ENCODE results near the gene FAF1. TPM values are rescaled to one million over a fixed set of nuclear protein-coding genes. Genes with fewer than 3 reads are reported as not detected.

The FAF1 gene
- total RNA-seq, 4 donors from 2014 or later = 72.0 to 107 (median 92.0) TPM

- DNase-seq (no peak), ATAC-seq (no peak)
- H3K4me3 ChIP-seq = peak overlapping the region; percentile 73 to 94 (median 88)
- H3K27me3 ChIP-seq = no peaks in the 10 kb centered on the region
- intact Hi-C loops (cut with DNase I; ENCODE audit: low total_unique reads) (loop anchor here (10.0 kb wide), 1 partner anchor 899 kb away; the partner anchor contains the start of gene NRDC), in situ Hi-C loops (cut with MboI; ENCODE audit: low sequenced_read_pairs in 4 of 4) (no loop called here)
- H3K9me3 ChIP-seq = no peaks in the 10 kb centered on the region
- no peaks in the 10 kb centered on the region for H3K36me3 ChIP-seq
- H3K4me1 ChIP-seq = peaks cover 28 to 38% of the 10 kb centered on the region in 2 donors
- H3K27ac ChIP-seq = peak overlapping the region; percentile 92 to 100 (median 98)
- TF ChIP-seq POLR2A (IDR thresholded peaks at IDR 0.05) (no peak), CTCF (IDR thresholded peaks at IDR 0.05 in 4 of 5, conservative IDR thresholded peaks at IDR 0.05 in 1 of 5) (no peak)
These were observed 16.2 kb upstream of the FAF1 start for GRCh38 chr1:50976111-50976889.

GRCh38 chr1:50975436-50975835 lies 15.4 kb upstream of the FAF1 start:
- Histone ChIP-seq H3K4me1 (peaks cover 35 to 38% of the 10 kb centered on the region in 2 donors), H3K36me3 (no peaks in the 10 kb centered on the region), H3K27ac (peak overlapping the region in 2 of 4 donors; percentile 92 to 100), H3K9me3 (no peaks in the 10 kb centered on the region), H3K4me3 (no peak overlapping the region), H3K27me3 (no peaks in the 10 kb centered on the region)
- in situ Hi-C loops (cut with MboI; ENCODE audit: low sequenced_read_pairs in 4 of 4) (no loop called here), intact Hi-C loops (cut with DNase I; ENCODE audit: low total_unique reads) (loop anchor here (10.0 kb wide), 1 partner anchor 899 kb away; the partner anchor contains the start of gene NRDC)
- DNase-seq (no peak), ATAC-seq (no peak)
- TF ChIP-seq CTCF (IDR thresholded peaks at IDR 0.05 in 4 of 5, conservative IDR thresholded peaks at IDR 0.05 in 1 of 5) (no peak), POLR2A (IDR thresholded peaks at IDR 0.05) (no peak)

- in situ Hi-C loops (cut with MboI; ENCODE audit: low sequenced_read_pairs in 4 of 4) (no loop called here), intact Hi-C loops (cut with DNase I; ENCODE audit: low total_unique reads) (loop anchor here (10.0 kb wide), 1 partner anchor 900 kb away; the partner anchor contains the start of gene NRDC)
- Histone ChIP-seq H3K27me3 (no peaks in the 10 kb centered on the region), H3K4me3 (no peak overlapping the region), H3K4me1 (peaks cover 30 to 32% of the 10 kb centered on the region in 2 donors), H3K36me3 (no peaks in the 10 kb centered on the region), H3K27ac (peak overlapping the region in 2 of 4 donors; percentile 58 to 99), H3K9me3 (no peaks in the 10 kb centered on the region)
- ATAC-seq = no peak
- DNase-seq = no peak
- TF ChIP-seq CTCF (IDR thresholded peaks at IDR 0.05 in 4 of 5, conservative IDR thresholded peaks at IDR 0.05 in 1 of 5) = no peak
- no peak for TF ChIP-seq POLR2A (IDR thresholded peaks at IDR 0.05)
These were observed 14.5 kb upstream of the FAF1 start for GRCh38 chr1:50974618-50974935.

GRCh38 chr1:50973875-50974617 lies 14.0 kb upstream of the FAF1 start:
- Histone ChIP-seq H3K36me3 (no peaks in the 10 kb centered on the region), H3K4me3 (peak overlapping the region in 2 of 4 donors; percentile 12 to 16), H3K9me3 (no peaks in the 10 kb centered on the region), H3K27ac (peak overlapping the region; percentile 58 to 99 (median 84)), H3K4me1 (peaks cover 30 to 32% of the 10 kb centered on the region in 2 donors), H3K27me3 (no peaks in the 10 kb centered on the region)
- intact Hi-C loops (cut with DNase I; ENCODE audit: low total_unique reads) = loop anchor here (10.0 kb wide), 1 partner anchor 901 kb away; the partner anchor contains the start of gene NRDC
- in situ Hi-C loops (cut with MboI; ENCODE audit: low sequenced_read_pairs in 4 of 4) = no loop called here
- TF ChIP-seq CTCF (IDR thresholded peaks at IDR 0.05 in 4 of 5, conservative IDR thresholded peaks at IDR 0.05 in 1 of 5) (no peak), POLR2A (IDR thresholded peaks at IDR 0.05) (no peak)
- no peak for DNase-seq
- no peak for ATAC-seq
